Right atrium auricular region (tissue), 2 donors: ENCODE data around the gene SMAD2. TPM values are rescaled to one million over a fixed set of nuclear protein-coding genes. Genes with fewer than 3 reads are reported as not detected.

Experiments used
- DNase-seq: peaks from one replicate; pipeline ENCODE4 v3.0.0-alpha.2; 2019; ENCODE audit warnings: low spot score
- H3K27ac ChIP-seq, 2 donors: fragments of 200-600 bp; sonication (generic); 1 replicate in 1 of 2; 2 replicates in 1 of 2; pipeline ENCODE4 v1.5.1; 2016 to 2019
- H3K27me3 ChIP-seq, 2 donors: fragments of 200-600 bp; sonication (generic); one replicate each; pipeline versions ENCODE4 v1.5.1 to v1.6.0; 2017 to 2019
- H3K36me3 ChIP-seq: fragments of 200-600 bp; sonication (generic); one replicate; pipeline ENCODE4 v1.5.1; 2016
- H3K4me1 ChIP-seq, 2 donors: fragments of 200-600 bp; sonication (generic); one replicate each; pipeline versions ENCODE4 v1.5.1 to v1.6.0; 2017 to 2019
- H3K4me3 ChIP-seq, 2 donors: fragments of 200-600 bp; sonication (generic); 1 replicate in 1 of 2; 2 replicates in 1 of 2; pipeline ENCODE4 v1.5.1; 2017 to 2019; ENCODE audit warnings: mild to moderate bottlenecking in 1 of 2, moderate library complexity in 1 of 2
- H3K9me3 ChIP-seq, 2 donors: fragments of 200-600 bp; sonication (generic); one replicate each; pipeline ENCODE4 v1.5.1; 2019
- CTCF ChIP-seq, 2 donors: fragments of 200-600 bp; sonication (generic); IDR thresholded peaks; one replicate each; pipeline ENCODE4 v1.5.1; 2019; ENCODE audit warnings: antibody characterized with exemption in 2 of 2
- total RNA-seq, 2 donors: library from RNA; depleted of rRNA; stranded (reverse); fragments of >200 nt; gene quantifications; one replicate each; pipeline ENCODE4 v1.1.0, GENCODE V29; 2016

SMAD2 gene
- total RNA-seq, 2 donors from 2014 or later = 54.8 to 81.1 TPM

- Histone ChIP-seq H3K4me1 (no peaks in the 10 kb centered on the region), H3K4me3 (no peak overlapping the region), H3K27me3 (no peaks in the 10 kb centered on the region), H3K27ac (no peak overlapping the region), H3K9me3 (no peaks in the 10 kb centered on the region), H3K36me3 (peaks cover 4% of the 10 kb centered on the region)
- TF ChIP-seq CTCF (IDR thresholded peaks at IDR 0.05) = no peak
- no peak for DNase-seq
These were observed 65.3 kb downstream of the SMAD2 start for GRCh38 chr18:47865183-47865582.

DNA sequence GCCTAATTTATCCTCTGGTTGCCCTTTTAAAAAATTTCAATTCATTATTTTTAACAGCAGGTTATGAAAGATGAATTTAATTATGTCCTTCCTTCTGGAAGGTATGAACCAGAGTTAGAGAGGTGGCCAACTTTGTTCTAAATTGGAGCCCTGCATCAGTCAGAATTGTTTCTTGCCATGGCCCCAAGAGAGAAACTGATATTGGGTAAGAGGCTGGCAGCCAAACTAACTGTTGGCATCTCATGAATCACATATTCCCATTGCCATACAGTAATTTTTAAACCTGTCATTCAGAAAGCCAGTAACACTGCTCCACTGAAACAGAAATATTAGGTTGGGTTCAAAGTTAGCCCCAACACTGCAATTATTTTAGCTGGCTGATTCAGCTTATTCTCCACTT lies 67.4 kb downstream of the SMAD2 start:
- peak overlapping the region in 1 of 2 donors; percentile 42 for H3K27ac ChIP-seq
- peaks cover 9% of the 10 kb centered on the region for H3K36me3 ChIP-seq
- peaks cover 5 to 14% of the 10 kb centered on the region in 2 donors for H3K9me3 ChIP-seq
- no peak overlapping the region for H3K4me3 ChIP-seq
- H3K4me1 ChIP-seq = no peaks in the 10 kb centered on the region
- no peaks in the 10 kb centered on the region for H3K27me3 ChIP-seq
- no peak for DNase-seq
- no peak for TF ChIP-seq CTCF (IDR thresholded peaks at IDR 0.05)

DNA sequence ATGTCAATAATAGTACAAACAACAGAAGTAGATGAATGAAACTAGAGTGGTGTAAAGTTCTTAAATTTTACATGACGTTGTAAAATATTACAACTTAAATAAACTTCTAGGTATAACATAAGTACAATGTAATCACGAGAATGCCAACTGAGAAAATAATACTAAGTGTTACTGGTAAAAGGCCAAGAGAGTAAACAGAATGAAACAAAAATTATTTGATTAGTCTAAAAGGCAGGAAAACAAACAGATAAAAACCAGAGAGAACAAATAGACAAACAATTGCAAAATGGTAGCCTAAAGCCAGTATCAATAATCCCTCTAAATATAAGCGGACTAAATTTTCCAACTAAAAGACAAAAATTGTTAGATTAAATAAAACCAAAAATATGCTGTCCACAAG lies 71.9 kb downstream of the SMAD2 start:
- Histone ChIP-seq H3K27ac (no peak overlapping the region), H3K4me1 (no peaks in the 10 kb centered on the region), H3K36me3 (peaks cover 25% of the 10 kb centered on the region), H3K27me3 (no peaks in the 10 kb centered on the region), H3K4me3 (no peak overlapping the region), H3K9me3 (peaks cover 13 to 47% of the 10 kb centered on the region in 2 donors)
- TF ChIP-seq CTCF (IDR thresholded peaks at IDR 0.05) = no peak
- no peak for DNase-seq

DNA sequence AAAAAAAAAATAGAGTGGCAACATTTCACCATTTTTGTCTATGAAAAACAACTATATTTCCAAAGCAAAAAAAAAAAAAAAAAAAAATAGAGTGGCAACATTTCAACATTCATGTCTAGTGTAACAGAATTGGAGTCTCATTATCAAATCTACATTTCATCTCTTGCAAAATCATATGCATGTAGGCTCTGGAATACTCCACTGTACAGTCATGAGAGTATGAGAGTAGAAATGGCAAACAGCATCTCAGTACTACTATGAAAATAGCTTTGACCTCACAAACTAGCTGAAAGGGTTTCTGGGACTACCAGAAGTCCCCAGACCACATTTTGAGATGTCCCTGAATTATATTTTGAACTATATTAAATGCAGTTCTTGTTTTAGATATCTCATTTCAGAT lies 82.8 kb downstream of the SMAD2 start:
- H3K4me3 ChIP-seq = no peak overlapping the region
- no peak overlapping the region for H3K27ac ChIP-seq
- no peaks in the 10 kb centered on the region for H3K4me1 ChIP-seq
- H3K36me3 ChIP-seq = peaks cover 16% of the 10 kb centered on the region
- H3K27me3 ChIP-seq = no peaks in the 10 kb centered on the region
- no peak for DNase-seq
- no peaks in the 10 kb centered on the region for H3K9me3 ChIP-seq
- no peak for TF ChIP-seq CTCF (IDR thresholded peaks at IDR 0.05)

GRCh38 chr18:47846431-47846830 lies 84.0 kb downstream of the SMAD2 start:
- Histone ChIP-seq H3K36me3 (peaks cover 21% of the 10 kb centered on the region), H3K27me3 (no peaks in the 10 kb centered on the region), H3K27ac (no peak overlapping the region), H3K4me3 (no peak overlapping the region), H3K4me1 (no peaks in the 10 kb centered on the region), H3K9me3 (no peaks in the 10 kb centered on the region)
- no peak for TF ChIP-seq CTCF (IDR thresholded peaks at IDR 0.05)
- no peak for DNase-seq

DNA sequence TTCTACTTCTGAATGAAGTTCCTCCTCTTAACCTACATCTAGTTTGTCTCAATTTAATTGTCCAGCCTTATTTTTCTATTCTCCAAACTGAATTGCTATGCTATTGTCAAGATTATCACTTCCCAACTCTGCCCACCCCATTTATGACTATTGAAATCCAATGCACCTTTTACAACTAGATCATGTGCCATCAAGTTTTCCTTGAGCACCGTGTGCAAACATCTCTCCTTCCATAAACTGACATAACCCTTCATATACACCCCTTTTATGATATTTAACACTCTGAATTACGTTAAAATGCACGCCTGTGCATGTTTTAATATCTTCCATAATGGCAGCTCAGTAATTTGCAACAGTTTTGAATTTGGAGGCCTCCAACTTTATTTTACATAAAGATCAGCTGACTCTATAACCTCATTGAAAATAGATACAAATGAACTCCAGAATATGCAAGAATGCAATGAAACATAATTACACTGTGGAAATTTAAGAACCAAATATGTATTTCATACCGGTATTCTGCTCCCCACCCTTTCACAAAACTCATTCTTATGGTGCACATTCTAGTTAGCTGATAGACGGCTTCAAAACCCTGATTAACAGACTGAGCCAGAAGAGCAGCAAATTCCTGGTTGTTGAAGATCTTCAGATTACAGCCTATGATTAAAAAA lies 85.5 kb downstream of the SMAD2 start:
- peaks cover 23% of the 10 kb centered on the region for H3K36me3 ChIP-seq
- no peaks in the 10 kb centered on the region for H3K4me1 ChIP-seq
- no peak overlapping the region for H3K4me3 ChIP-seq
- no peak for DNase-seq
- no peak overlapping the region for H3K27ac ChIP-seq
- H3K9me3 ChIP-seq = no peaks in the 10 kb centered on the region
- no peaks in the 10 kb centered on the region for H3K27me3 ChIP-seq
- TF ChIP-seq CTCF (IDR thresholded peaks at IDR 0.05) = no peak
